Transverse colon (tissue), 3 donors: ENCODE results near the gene DIS3L2.

Experiments
- CTCF ChIP-seq, 5 experiments: fragments of 200-600 bp in 3 of 5; fragments of 450-650 bp in 2 of 5; sonication (generic) in 3 of 5; IDR thresholded peaks; 1 replicate in 2 of 5; 2 replicates in 3 of 5; pipeline ENCODE4 v1.5.1; 2016 to 2017; ENCODE audit warnings: antibody characterized with exemption in 5 of 5, inconsistent platforms in 3 of 5, mild to moderate bottlenecking in 2 of 5, moderate library complexity in 1 of 5
- POLR2A ChIP-seq: fragments of 450-650 bp; IDR thresholded peaks from one replicate; pipeline ENCODE4 v1.6.1; 2016; ENCODE audit warnings: antibody characterized with exemption, mild to moderate bottlenecking, moderate library complexity

- TF ChIP-seq CTCF (IDR thresholded peaks at IDR 0.05) = no peak
- TF ChIP-seq POLR2A = no peak
Observed at GRCh38 chr2:231941673-231942072, 19.8 kb upstream of the DIS3L2 start.
